Cardiac muscle cell (in vitro differentiated cells and primary cell): ENCODE data around the gene ABI1. TPM values are rescaled to one million over a fixed set of nuclear protein-coding genes. Genes with fewer than 3 reads are reported as not detected.

Source experiments
- DNase-seq, 2 donors: peaks; one replicate each; pipeline versions ENCODE4 v3.0.0 to v3.0.0-alpha.2; 2010 to 2017; ENCODE audit warnings: low read depth in 1 of 2, low spot score in 1 of 2
- H3K27ac ChIP-seq: fragments of 200-600 bp; sonication (generic); 2 replicates; pipeline ENCODE4 v1.5.1; 2016
- H3K27me3 ChIP-seq: fragments of 200-600 bp; sonication (generic); 2 replicates; pipeline ENCODE4 v1.6.0; 2016; ENCODE audit warnings: control low read depth
- H3K36me3 ChIP-seq: fragments of 200-600 bp; sonication (generic); 2 replicates; pipeline ENCODE4 v1.5.1; 2016; ENCODE audit warnings: control low read depth
- H3K4me1 ChIP-seq: fragments of 200-600 bp; sonication (generic); 2 replicates; pipeline ENCODE4 v1.8.1; 2017; ENCODE audit warnings: low read depth, mild to moderate bottlenecking, mixed run types
- H3K4me3 ChIP-seq: fragments of 200-600 bp; sonication (generic); 2 replicates; pipeline ENCODE4 v1.5.1; 2016; ENCODE audit warnings: mild to moderate bottlenecking
- H3K9me3 ChIP-seq: fragments of 200-600 bp; sonication (generic); 2 replicates; pipeline ENCODE4 v1.5.1; 2017; ENCODE audit warnings: low read depth, mild to moderate bottlenecking, control low read depth
- polyA plus RNA-seq: library from polyadenylated mRNA; unstranded; fragments of >200 nt; fragmentation: Nextera tagmentation; extraction: Ambion mirVana; gene quantifications from 2 replicates; pipeline ENCODE4 v1.2.1, GENCODE V29; 2016
- total RNA-seq: library from RNA; depleted of rRNA; stranded (reverse); fragments of >200 nt; gene quantifications from 2 replicates; pipeline ENCODE4 v1.2.3, GENCODE V29; 2016
- TF ChIP-seq, protein P1 (sequence below): IDR thresholded peaks from 2 replicates; pipeline ENCODE4 v1.5.1; 2012; ENCODE audit warnings: low read depth, mild to moderate bottlenecking, low read length

ABI1 gene
- total and polyA plus RNA-seq, 2 experiments from 2014 or later, result 36.8 to 38.7 TPM

DNA sequence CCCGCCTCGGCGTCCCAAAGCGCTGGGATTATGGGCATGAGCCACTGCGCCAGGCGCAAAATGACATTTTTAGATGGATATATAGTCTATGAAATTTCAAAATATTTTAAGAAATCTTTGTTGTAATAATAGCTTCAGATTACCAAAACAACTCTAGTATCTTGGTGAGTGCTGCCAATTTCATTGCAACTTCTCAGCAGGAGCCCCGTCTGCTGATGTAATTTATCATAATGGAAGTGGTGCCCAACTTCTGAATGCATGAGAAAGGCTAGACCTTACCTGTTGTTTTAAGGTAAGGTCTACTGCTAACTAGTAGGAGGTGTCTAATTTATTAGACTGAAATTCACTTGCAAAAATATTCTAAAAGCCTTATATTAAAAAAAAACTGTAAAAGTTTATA is 143.3 kb downstream of the ABI1 start:
- Histone ChIP-seq H3K9me3 (no peaks in the 10 kb centered on the region), H3K27ac (no peak overlapping the region), H3K27me3 (no peaks in the 10 kb centered on the region), H3K4me3 (no peak overlapping the region), H3K4me1 (no peaks in the 10 kb centered on the region), H3K36me3 (peaks cover 4% of the 10 kb centered on the region)
- DNase-seq, result no peak
- TF ChIP-seq, protein P1, sequence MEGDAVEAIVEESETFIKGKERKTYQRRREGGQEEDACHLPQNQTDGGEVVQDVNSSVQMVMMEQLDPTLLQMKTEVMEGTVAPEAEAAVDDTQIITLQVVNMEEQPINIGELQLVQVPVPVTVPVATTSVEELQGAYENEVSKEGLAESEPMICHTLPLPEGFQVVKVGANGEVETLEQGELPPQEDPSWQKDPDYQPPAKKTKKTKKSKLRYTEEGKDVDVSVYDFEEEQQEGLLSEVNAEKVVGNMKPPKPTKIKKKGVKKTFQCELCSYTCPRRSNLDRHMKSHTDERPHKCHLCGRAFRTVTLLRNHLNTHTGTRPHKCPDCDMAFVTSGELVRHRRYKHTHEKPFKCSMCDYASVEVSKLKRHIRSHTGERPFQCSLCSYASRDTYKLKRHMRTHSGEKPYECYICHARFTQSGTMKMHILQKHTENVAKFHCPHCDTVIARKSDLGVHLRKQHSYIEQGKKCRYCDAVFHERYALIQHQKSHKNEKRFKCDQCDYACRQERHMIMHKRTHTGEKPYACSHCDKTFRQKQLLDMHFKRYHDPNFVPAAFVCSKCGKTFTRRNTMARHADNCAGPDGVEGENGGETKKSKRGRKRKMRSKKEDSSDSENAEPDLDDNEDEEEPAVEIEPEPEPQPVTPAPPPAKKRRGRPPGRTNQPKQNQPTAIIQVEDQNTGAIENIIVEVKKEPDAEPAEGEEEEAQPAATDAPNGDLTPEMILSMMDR, result no peak

DNA sequence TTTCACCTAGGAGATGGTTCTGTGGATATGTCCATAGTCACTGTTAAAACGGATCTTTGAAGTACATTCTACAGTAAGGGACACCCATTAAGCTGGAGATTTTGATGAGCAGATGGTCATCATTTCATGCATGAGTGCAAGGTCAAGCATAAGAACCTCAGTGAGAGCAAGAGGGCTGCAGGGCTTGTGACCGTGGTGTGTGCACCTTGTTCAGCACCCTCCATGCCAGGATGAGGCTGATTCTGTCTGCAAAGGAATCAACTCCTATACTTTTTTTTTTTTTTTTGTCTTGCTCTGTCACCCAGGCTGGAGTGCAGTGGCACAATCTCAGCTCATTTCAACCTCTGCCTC is 145.6 kb downstream of the ABI1 start:
- TF ChIP-seq, protein P1, result no peak
- Histone ChIP-seq H3K9me3 (no peaks in the 10 kb centered on the region), H3K36me3 (peaks cover 4% of the 10 kb centered on the region), H3K4me1 (no peaks in the 10 kb centered on the region), H3K4me3 (no peak overlapping the region), H3K27ac (no peak overlapping the region), H3K27me3 (no peaks in the 10 kb centered on the region)
- no peak for DNase-seq

GRCh38 chr10:26714415-26715136 is 146.2 kb downstream of the ABI1 start:
- Histone ChIP-seq H3K4me3 (no peak overlapping the region), H3K27ac (no peak overlapping the region)

GRCh38 chr10:26711324-26711723 is 149.4 kb downstream of the ABI1 start:
- no peaks in the 10 kb centered on the region for H3K4me1 ChIP-seq
- no peak overlapping the region for H3K4me3 ChIP-seq
- no peaks in the 10 kb centered on the region for H3K9me3 ChIP-seq
- TF ChIP-seq, protein P1, result no peak
- H3K27ac ChIP-seq, result no peak overlapping the region
- no peak for DNase-seq
- H3K27me3 ChIP-seq, result no peaks in the 10 kb centered on the region
- H3K36me3 ChIP-seq, result peaks cover 4% of the 10 kb centered on the region

More at GRCh38 chr10:26714415-26715136, 146.2 kb downstream of the ABI1 start:
- TF ChIP-seq, protein P1, result no peak
- H3K9me3 ChIP-seq, result no peaks in the 10 kb centered on the region
- no peaks in the 10 kb centered on the region for H3K27me3 ChIP-seq
- peaks cover 4% of the 10 kb centered on the region for H3K36me3 ChIP-seq
- no peaks in the 10 kb centered on the region for H3K4me1 ChIP-seq
- DNase-seq, result no peak

DNA sequence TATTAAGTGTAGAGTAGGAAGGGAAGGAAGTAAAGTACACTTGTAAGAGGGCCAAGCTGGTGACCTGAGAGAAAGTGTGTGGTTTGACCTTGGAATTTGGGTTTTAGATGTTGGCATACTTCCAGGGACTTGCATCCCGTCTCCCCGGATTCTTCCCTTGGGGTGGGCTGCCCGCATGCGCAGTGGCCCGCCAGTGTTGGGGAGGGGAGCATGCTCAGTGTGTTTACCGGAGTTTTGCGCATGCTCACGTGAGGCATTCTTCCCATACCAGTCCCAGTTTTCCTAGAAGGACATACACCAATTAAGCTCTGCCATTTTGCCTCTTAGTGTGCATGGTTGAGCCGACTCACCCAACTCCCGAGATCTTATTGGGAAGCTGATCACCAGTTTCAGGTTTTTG is 153.8 kb downstream of the ABI1 start:
- Histone ChIP-seq H3K4me1 (no peaks in the 10 kb centered on the region), H3K36me3 (no peaks in the 10 kb centered on the region), H3K9me3 (no peaks in the 10 kb centered on the region), H3K27ac (no peak overlapping the region), H3K4me3 (no peak overlapping the region), H3K27me3 (no peaks in the 10 kb centered on the region)
- DNase-seq, result no peak
- TF ChIP-seq, protein P1, result no peak

DNA sequence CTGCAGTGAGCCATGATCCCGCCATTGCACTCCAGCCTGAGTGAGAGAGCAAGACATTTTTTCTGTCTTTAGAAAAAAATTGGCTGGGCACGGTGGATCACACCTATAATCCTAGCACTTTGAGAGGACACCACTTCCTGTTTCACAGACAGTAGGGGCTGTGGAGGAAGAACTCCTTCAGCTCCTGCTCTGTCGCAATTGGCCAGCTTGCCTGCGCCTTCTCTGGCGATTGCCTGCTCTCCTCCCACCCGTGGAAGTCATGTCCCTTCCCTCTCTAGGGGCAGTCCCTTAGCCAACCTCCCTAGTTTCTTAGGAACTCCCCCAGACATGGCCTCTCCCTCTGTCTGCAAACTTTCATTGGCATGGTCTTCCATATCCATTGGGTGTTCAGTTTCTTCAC is 154.6 kb downstream of the ABI1 start:
- Histone ChIP-seq H3K27me3 (no peaks in the 10 kb centered on the region), H3K4me1 (no peaks in the 10 kb centered on the region), H3K9me3 (no peaks in the 10 kb centered on the region), H3K36me3 (no peaks in the 10 kb centered on the region), H3K27ac (no peak overlapping the region), H3K4me3 (no peak overlapping the region)
- DNase-seq, result no peak
- TF ChIP-seq, protein P1, result no peak
